Loucy (cell line): ENCODE data around the gene ATF7.

Experiments
- CTCF ChIP-seq: fragments of 200-600 bp; sonication (generic); conservative IDR thresholded peaks from 2 replicates; pipeline ENCODE4 v1.5.1; 2014; ENCODE audit warnings: mild to moderate bottlenecking, antibody characterized with exemption, low read length
- EZH2phosphoT487 ChIP-seq: fragments of 200-600 bp; IDR thresholded peaks from 2 replicates; pipeline ENCODE4 v1.6.1; 2018; ENCODE audit warnings: antibody characterized with exemption, mild to moderate bottlenecking, moderate library complexity, borderline replicate concordance

GRCh38 chr12:53472056-53472582, 154.1 kb downstream of the ATF7 start:
- TF ChIP-seq CTCF (no peak), EZH2phosphoT487 (no peak)
